GM12878 (cell line): ENCODE measurements around the gene KRT71. TPM values are rescaled to one million over a fixed set of nuclear protein-coding genes. Genes with fewer than 3 reads are reported as not detected.

Source experiments
- ATAC-seq: fragments of 200-7000 bp; cut with Tn5 transposase; 3 replicates; pipeline ENCODE4 v1.9.1; 2020; ENCODE audit warnings: mild to moderate bottlenecking, moderate library complexity
- BruUV-seq: library from RNA; stranded (reverse); fragments of 400-500 nt; replicated peaks from 2 replicates; lab custom pipeline; 2021; lab: Mats Ljungman, UMichigan
- CTCF ChIA-PET: fragments of 300-600 bp; sonication (Branson Sonifier 250); formaldehyde crosslinking; extraction: SDS; loops from one replicate; lab custom pipeline; 2021; ENCODE audit warnings: inconsistent platforms; lab: Yijun Ruan, JAX
- POLR2A ChIA-PET: fragments of 350-600 bp; formaldehyde crosslinking; extraction: SDS; loops from one replicate; lab custom pipeline; 2021; ENCODE audit warnings: inconsistent platforms; lab: Charles Lee
- RAD21 ChIA-PET: fragments of 300-600 bp; sonication (Branson Sonifier 250); formaldehyde crosslinking; loops from one replicate; lab custom pipeline; 2023; ENCODE audit warnings: antibody characterized with exemption; ENCODE audit not compliant: unreplicated experiment; lab: Charles Lee
- SMC1A ChIA-PET: fragments of 300-600 bp; sonication (Branson Sonifier 250); formaldehyde crosslinking; loops from one replicate; lab custom pipeline; 2023; ENCODE audit not compliant: unreplicated experiment, uncharacterized antibody; lab: Charles Lee
- DNase-seq: peaks from one replicate; pipeline ENCODE4 v3.0.0-alpha.2; 2011; ENCODE audit warnings: low read depth, low spot score
- FAIRE-seq: peaks from 3 replicates; lab custom pipeline; 2011; peaks lifted over from hg19 to GRCh38; lab: Jason Lieb, UNC
- H2AFZ ChIP-seq: 2 replicates; pipeline ENCODE4 v1.6.0; 2011; ENCODE audit warnings: low read depth, low read length, control low read depth; ENCODE audit not compliant: control insufficient read depth
- H3K27ac ChIP-seq: 2 replicates; pipeline ENCODE4 v1.5.1; 2011; ENCODE audit warnings: control low read depth; ENCODE audit not compliant: control insufficient read depth, insufficient read depth
- H3K27me3 ChIP-seq, 2 experiments: replicated peaks in 1 of 2; 2 replicates each; pipeline versions ENCODE4 v1.6.0 to v1.6.1; 2011; ENCODE audit warnings: low read length in 1 of 2; ENCODE audit not compliant: control insufficient read depth in 2 of 2, insufficient read depth in 2 of 2
- H3K36me3 ChIP-seq, 2 experiments: 2 replicates each; pipeline ENCODE4 v1.5.1; 2011; ENCODE audit warnings: low read length in 1 of 2; ENCODE audit not compliant: control insufficient read depth in 2 of 2, insufficient read depth in 2 of 2
- H3K4me1 ChIP-seq: 2 replicates; pipeline ENCODE4 v1.6.1; 2011; ENCODE audit warnings: mild to moderate bottlenecking, low read length, moderate library complexity, mixed read lengths; ENCODE audit not compliant: control insufficient read depth, insufficient read depth
- H3K4me2 ChIP-seq: 2 replicates; pipeline ENCODE4 v1.6.0; 2011; ENCODE audit warnings: control low read depth; ENCODE audit not compliant: control insufficient read depth, insufficient read depth
- H3K4me3 ChIP-seq: fragments of 200-600 bp; sonication (generic); 2 replicates; pipeline ENCODE4 v1.5.1; 2016
- H3K79me2 ChIP-seq: 2 replicates; pipeline ENCODE4 v1.6.0; 2011; ENCODE audit warnings: low read length; ENCODE audit not compliant: control insufficient read depth, insufficient read depth
- H3K9ac ChIP-seq: 2 replicates; pipeline ENCODE4 v1.8.0; 2011; ENCODE audit warnings: low read length, control low read depth, mixed read lengths; ENCODE audit not compliant: control insufficient read depth, insufficient read depth
- H3K9me3 ChIP-seq: replicated peaks from 3 replicates; pipeline ENCODE4 v1.5.1; 2011; ENCODE audit warnings: mild to moderate bottlenecking, low read length; ENCODE audit not compliant: control insufficient read depth, insufficient read depth
- H4K20me1 ChIP-seq: 2 replicates; pipeline ENCODE4 v1.6.0; 2011; ENCODE audit not compliant: control insufficient read depth, insufficient read depth
- FOXK2 ChIP-seq: fragments of 450-650 bp; IDR thresholded peaks from 2 replicates; pipeline ENCODE4 v1.6.1; 2017; ENCODE audit warnings: mild to moderate bottlenecking, moderate library complexity
- NBN ChIP-seq: fragments of 450-650 bp; IDR thresholded peaks from 2 replicates; pipeline ENCODE4 v1.6.1; 2016
- WGBS: methylation state at CpG from one replicate; pipeline ENCODE4 v1.1.6; 2016; ENCODE audit warnings: low lambda C conversion rate; ENCODE audit not compliant: insufficient replicate concordance, insufficient coverage; ENCODE audit errors: missing lambda C conversion rate; 5-methylcytosine and 5-hydroxymethylcytosine counted together
- in situ Hi-C: fragments of 300-500 bp; cut with MboI; formaldehyde crosslinking; loops from 9 replicates; pipeline ENCODE4 v1.14.3; 2018; ENCODE audit warnings: mixed read lengths
- intact Hi-C: fragments of 100-400 bp; cut with micrococcal nuclease; formaldehyde crosslinking; loops from one replicate; pipeline ENCODE4 v1.14.2; 2022; ENCODE audit not compliant: unreplicated experiment
- polyA plus RNA-seq, 11 experiments: library from polyadenylated mRNA; depleted of rRNA in 4 of 11; unstranded in 6 of 11; stranded (reverse) in 5 of 11; fragments of >200 nt; fragmentation: Nextera tagmentation in 4 of 11; fragmentation: Illumina TruSeq in 1 of 11; extraction: Ambion mirVana in 4 of 11; extraction: Trizol in 1 of 11; gene quantifications; 1 replicate in 1 of 11; 2 replicates in 10 of 11; pipeline versions ENCODE4 v1.2.1 to v1.2.3, GENCODE V29; 2011 to 2016; ENCODE audit warnings: inconsistent platforms in 2 of 11, missing spikeins in 2 of 11, low read depth in 1 of 11
- total RNA-seq, 4 experiments: library from RNA; depleted of rRNA in 3 of 4; stranded (reverse); fragments of >200 nt in 3 of 4; fragmentation: Illumina TruSeq in 1 of 4; extraction: Trizol in 1 of 4; gene quantifications; 2 replicates each; pipeline versions ENCODE4 v1.2.1 to v1.2.3, GENCODE V29; 2013 to 2021
- TF ChIP-seq, protein P1 (sequence below): fragments of 450-650 bp; IDR thresholded peaks from 2 replicates; pipeline ENCODE4 v1.6.1; 2016; ENCODE audit warnings: mild to moderate bottlenecking
- TF ChIP-seq, protein P2 (sequence below): fragments of 450-650 bp; formaldehyde crosslinking; IDR thresholded peaks from 2 replicates; pipeline ENCODE4 v1.4.0; 2022; ENCODE audit warnings: mild to moderate bottlenecking, moderate library complexity

KRT71 gene
- total and polyA plus RNA-seq, 10 of the 15 experiments (the other 5 are each of a cell fraction or from before 2014, with no cell fraction given) = not detected

DNA sequence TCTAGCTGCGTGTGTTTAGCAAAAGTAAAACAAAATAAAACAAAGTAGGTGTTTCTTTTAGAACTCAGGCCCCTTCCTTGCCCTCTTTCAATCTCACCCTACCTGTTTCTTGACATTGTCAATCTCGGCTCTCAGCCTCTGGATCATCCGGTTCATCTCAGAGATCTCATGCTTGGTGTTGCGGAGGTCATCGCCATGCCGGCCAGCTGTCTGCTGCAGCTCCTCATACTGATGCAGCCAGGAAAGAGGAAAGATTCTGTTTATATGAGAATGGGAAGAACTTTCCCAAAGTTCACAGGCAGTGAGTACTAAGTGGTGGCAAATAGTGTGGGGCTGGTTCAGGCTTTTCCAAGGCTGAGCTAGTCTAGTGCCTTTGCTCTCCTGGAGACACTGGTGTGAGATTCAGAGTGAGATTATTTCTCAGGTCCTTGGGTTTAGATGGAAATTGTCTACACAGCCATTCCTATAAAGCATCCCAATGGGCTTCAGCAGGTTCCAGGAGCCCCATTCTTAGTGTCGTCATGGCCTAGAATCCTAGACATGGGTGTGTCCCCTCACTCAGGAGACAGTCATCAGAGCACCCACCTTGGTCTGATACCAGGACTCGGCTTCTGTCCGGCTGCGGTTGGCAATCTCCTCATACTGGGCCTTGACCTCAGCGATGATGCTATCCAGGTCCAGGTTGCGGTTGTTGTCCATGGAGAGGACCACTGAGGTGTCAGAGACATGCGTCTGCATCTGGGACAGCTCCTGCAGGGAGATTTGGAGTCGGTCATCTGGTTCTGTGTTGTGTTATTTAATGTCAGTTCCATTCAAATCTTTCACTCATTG lies 35.7 kb downstream of the KRT71 start:
- no peak for FAIRE-seq

More for the DNA sequence above, 35.7 kb downstream of the KRT71 start:
- Histone ChIP-seq H3K4me1 (no peaks in the 10 kb centered on the region), H3K27ac (no peak overlapping the region), H3K27me3 (peaks cover 0 to 2% of the 10 kb centered on the region in 2 experiments; a peak in 1 of 4 replicates), H4K20me1 (no peaks in the 10 kb centered on the region), H3K36me3 (no peaks in the 10 kb centered on the region), H3K4me3 (no peak overlapping the region), H2AFZ (no peak overlapping the region), H3K4me2 (no peak overlapping the region), H3K9ac (no peak overlapping the region), H3K9me3 (no peaks in the 10 kb centered on the region), H3K79me2 (no peaks in the 10 kb centered on the region)
- BruUV-seq = no TSS peak
- CTCF ChIA-PET = no interaction called here
- intact Hi-C loops (no loop called here), in situ Hi-C loops (no loop called here)
- DNase-seq (no peak), ATAC-seq (no peak)
- WGBS = 49% methylated on average over 14 of the region's 14 CpGs
- SMC1A ChIA-PET = interaction anchor here (1.2 to 1.4 kb wide), 2 partner anchors 10 to 15 kb away, joined by 3 to 4 read pairs; no protein-coding TSS in a partner anchor
- RAD21 ChIA-PET = no interaction called here
- TF ChIP-seq, protein P1, sequence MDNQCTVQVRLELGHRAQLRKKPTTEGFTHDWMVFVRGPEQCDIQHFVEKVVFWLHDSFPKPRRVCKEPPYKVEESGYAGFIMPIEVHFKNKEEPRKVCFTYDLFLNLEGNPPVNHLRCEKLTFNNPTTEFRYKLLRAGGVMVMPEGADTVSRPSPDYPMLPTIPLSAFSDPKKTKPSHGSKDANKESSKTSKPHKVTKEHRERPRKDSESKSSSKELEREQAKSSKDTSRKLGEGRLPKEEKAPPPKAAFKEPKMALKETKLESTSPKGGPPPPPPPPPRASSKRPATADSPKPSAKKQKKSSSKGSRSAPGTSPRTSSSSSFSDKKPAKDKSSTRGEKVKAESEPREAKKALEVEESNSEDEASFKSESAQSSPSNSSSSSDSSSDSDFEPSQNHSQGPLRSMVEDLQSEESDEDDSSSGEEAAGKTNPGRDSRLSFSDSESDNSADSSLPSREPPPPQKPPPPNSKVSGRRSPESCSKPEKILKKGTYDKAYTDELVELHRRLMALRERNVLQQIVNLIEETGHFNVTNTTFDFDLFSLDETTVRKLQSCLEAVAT = no peak
- no peak for TF ChIP-seq FOXK2
- no peak for TF ChIP-seq NBN
- TF ChIP-seq, protein P2, sequence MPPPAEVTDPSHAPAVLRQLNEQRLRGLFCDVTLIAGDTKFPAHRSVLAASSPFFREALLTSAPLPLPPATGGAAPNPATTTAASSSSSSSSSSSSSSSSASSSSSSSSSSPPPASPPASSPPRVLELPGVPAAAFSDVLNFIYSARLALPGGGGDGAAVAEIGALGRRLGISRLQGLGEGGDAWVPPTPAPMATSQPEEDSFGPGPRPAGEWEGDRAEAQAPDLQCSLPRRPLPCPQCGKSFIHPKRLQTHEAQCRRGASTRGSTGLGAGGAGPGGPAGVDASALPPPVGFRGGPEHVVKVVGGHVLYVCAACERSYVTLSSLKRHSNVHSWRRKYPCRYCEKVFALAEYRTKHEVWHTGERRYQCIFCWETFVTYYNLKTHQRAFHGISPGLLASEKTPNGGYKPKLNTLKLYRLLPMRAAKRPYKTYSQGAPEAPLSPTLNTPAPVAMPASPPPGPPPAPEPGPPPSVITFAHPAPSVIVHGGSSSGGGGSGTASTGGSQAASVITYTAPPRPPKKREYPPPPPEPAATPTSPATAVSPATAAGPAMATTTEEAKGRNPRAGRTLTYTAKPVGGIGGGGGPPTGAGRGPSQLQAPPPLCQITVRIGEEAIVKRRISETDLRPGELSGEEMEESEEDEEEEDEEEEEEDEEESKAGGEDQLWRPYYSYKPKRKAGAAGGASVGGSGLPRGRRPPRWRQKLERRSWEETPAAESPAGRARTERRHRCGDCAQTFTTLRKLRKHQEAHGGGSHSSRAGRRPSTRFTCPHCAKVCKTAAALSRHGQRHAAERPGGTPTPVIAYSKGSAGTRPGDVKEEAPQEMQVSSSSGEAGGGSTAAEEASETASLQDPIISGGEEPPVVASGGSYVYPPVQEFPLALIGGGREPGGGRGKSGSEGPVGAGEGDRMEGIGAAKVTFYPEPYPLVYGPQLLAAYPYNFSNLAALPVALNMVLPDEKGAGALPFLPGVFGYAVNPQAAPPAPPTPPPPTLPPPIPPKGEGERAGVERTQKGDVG (CRISPR knock-in tag) = no peak
- POLR2A ChIA-PET = no interaction called here
